PC-3 (cell line): ENCODE measurements around the gene LRRC4B. TPM values are rescaled to one million over a fixed set of nuclear protein-coding genes. Genes with fewer than 3 reads are reported as not detected.

Experiments
- ATAC-seq: fragments of 200-7000 bp; cut with Tn5 transposase; 2 replicates; pipeline ENCODE4 v1.9.1; 2020; ENCODE audit warnings: mild to moderate bottlenecking, moderate library complexity
- BruUV-seq: library from RNA; stranded (reverse); fragments of 400-500 nt; replicated peaks from 2 replicates; lab custom pipeline; 2021; lab: Mats Ljungman, UMichigan
- CTCF ChIA-PET: fragments of 300-600 bp; sonication (Branson Sonifier 250); formaldehyde crosslinking; loops from one replicate; lab custom pipeline; 2022; ENCODE audit warnings: antibody characterized with exemption; lab: Charles Lee
- POLR2A ChIA-PET: fragments of 300-600 bp; sonication (Branson Sonifier 250); formaldehyde crosslinking; loops from one replicate; lab custom pipeline; 2022; ENCODE audit warnings: antibody characterized with exemption; ENCODE audit not compliant: unreplicated experiment; lab: Charles Lee
- DNase-seq: peaks from one replicate; pipeline ENCODE4 v3.0.0-alpha.2; 2015
- H2AFZ ChIP-seq: fragments of 300-600 bp; sonication (generic); 2 replicates; pipeline ENCODE4 v1.6.0; 2016; ENCODE audit warnings: antibody characterized with exemption, low read length
- H3F3A ChIP-seq: fragments of 300-600 bp; sonication (generic); one replicate; pipeline ENCODE4 v1.6.0; 2017; ENCODE audit warnings: antibody characterized with exemption, low read length, control low read depth, mild to moderate bottlenecking; ENCODE audit not compliant: unreplicated experiment
- H3K27ac ChIP-seq: fragments of 300-600 bp; sonication (generic); 2 replicates; pipeline ENCODE4 v1.5.1; 2016; ENCODE audit warnings: mild to moderate bottlenecking, low read length
- H3K27me3 ChIP-seq: fragments of 300-600 bp; sonication (generic); 2 replicates; pipeline ENCODE4 v1.6.1; 2016; ENCODE audit warnings: low read length, mixed read lengths
- H3K36me3 ChIP-seq: fragments of 300-600 bp; sonication (generic); 2 replicates; pipeline ENCODE4 v1.6.1; 2016; ENCODE audit warnings: low read depth, mixed run types, low read length, mixed read lengths
- H3K4me1 ChIP-seq: fragments of 300-600 bp; sonication (generic); 2 replicates; pipeline ENCODE4 v1.5.1; 2016; ENCODE audit warnings: low read length; ENCODE audit not compliant: insufficient read depth
- H3K4me2 ChIP-seq: fragments of 300-600 bp; sonication (generic); 2 replicates; pipeline ENCODE4 v1.6.0; 2016; ENCODE audit warnings: low read length
- H3K4me3 ChIP-seq: fragments of 300-600 bp; sonication (generic); 2 replicates; pipeline ENCODE4 v1.5.1; 2016; ENCODE audit warnings: mild to moderate bottlenecking, low read length, mixed read lengths
- H3K79me2 ChIP-seq: fragments of 300-600 bp; sonication (generic); 2 replicates; pipeline ENCODE4 v1.6.1; 2017; ENCODE audit warnings: low read length, mixed read lengths
- H3K9ac ChIP-seq: fragments of 300-600 bp; sonication (generic); 2 replicates; pipeline ENCODE4 v1.6.0; 2016; ENCODE audit warnings: mild to moderate bottlenecking, low read length
- H3K9me2 ChIP-seq: fragments of 300-600 bp; sonication (generic); replicated peaks from 2 replicates; pipeline ENCODE4 v1.6.1; 2016; ENCODE audit warnings: mixed run types, low read length, mixed read lengths
- H3K9me3 ChIP-seq: fragments of 300-600 bp; sonication (generic); 2 replicates; pipeline ENCODE4 v1.6.1; 2016; ENCODE audit warnings: low read length, mixed read lengths
- H4K20me1 ChIP-seq: fragments of 300-600 bp; sonication (generic); 2 replicates; pipeline ENCODE4 v1.6.1; 2016; ENCODE audit warnings: low read length, mixed read lengths
- EZH2 ChIP-seq: fragments of 300-600 bp; sonication (generic); IDR thresholded peaks from one replicate; pipeline ENCODE4 v1.6.1; 2017; ENCODE audit warnings: antibody characterized with exemption, mild to moderate bottlenecking, low read length; ENCODE audit not compliant: unreplicated experiment
- EZH2phosphoT487 ChIP-seq: fragments of 300-600 bp; sonication (generic); IDR thresholded peaks from 2 replicates; pipeline ENCODE4 v1.6.1; 2018; ENCODE audit warnings: mild to moderate bottlenecking, antibody characterized with exemption, low read length, borderline replicate concordance
- intact Hi-C: fragments of 100-400 bp; cut with micrococcal nuclease; formaldehyde crosslinking; loops from 2 replicates; pipeline ENCODE4 v1.9.0; 2023
- total RNA-seq: library from RNA; depleted of rRNA; stranded (reverse); fragments of >200 nt; gene quantifications from 2 replicates; pipeline ENCODE4 v1.2.3, GENCODE V29; 2014
- TF ChIP-seq, protein P1 (sequence below): fragments of 300-600 bp; sonication (generic); conservative IDR thresholded peaks from 2 replicates; pipeline ENCODE4 v1.5.1; 2017; ENCODE audit warnings: antibody characterized with exemption, low read depth, mild to moderate bottlenecking, low read length

LRRC4B gene
- total RNA-seq, 1 experiment from 2014 or later, result 0.26 TPM

- H3K27ac ChIP-seq, result no peak overlapping the region
- H3K36me3 ChIP-seq, result peaks cover 50% of the 10 kb centered on the region
- POLR2A ChIA-PET, result no interaction called here
- no peaks in the 10 kb centered on the region for H3K27me3 ChIP-seq
- H3F3A ChIP-seq, result no peaks in the 10 kb centered on the region
- H3K9ac ChIP-seq, result no peak overlapping the region
- peaks cover 21% of the 10 kb centered on the region for H4K20me1 ChIP-seq
- TF ChIP-seq EZH2phosphoT487 (no peak), EZH2 (no peak)
- TF ChIP-seq, protein P1, sequence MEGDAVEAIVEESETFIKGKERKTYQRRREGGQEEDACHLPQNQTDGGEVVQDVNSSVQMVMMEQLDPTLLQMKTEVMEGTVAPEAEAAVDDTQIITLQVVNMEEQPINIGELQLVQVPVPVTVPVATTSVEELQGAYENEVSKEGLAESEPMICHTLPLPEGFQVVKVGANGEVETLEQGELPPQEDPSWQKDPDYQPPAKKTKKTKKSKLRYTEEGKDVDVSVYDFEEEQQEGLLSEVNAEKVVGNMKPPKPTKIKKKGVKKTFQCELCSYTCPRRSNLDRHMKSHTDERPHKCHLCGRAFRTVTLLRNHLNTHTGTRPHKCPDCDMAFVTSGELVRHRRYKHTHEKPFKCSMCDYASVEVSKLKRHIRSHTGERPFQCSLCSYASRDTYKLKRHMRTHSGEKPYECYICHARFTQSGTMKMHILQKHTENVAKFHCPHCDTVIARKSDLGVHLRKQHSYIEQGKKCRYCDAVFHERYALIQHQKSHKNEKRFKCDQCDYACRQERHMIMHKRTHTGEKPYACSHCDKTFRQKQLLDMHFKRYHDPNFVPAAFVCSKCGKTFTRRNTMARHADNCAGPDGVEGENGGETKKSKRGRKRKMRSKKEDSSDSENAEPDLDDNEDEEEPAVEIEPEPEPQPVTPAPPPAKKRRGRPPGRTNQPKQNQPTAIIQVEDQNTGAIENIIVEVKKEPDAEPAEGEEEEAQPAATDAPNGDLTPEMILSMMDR, result no peak
- intact Hi-C loops, result no loop called here
- BruUV-seq, result no TSS peak
- DNase-seq (no peak), ATAC-seq (no peak)
- no peak overlapping the region for H3K4me3 ChIP-seq
- H3K4me1 ChIP-seq, result peaks cover 8% of the 10 kb centered on the region
- no peak overlapping the region for H2AFZ ChIP-seq
- H3K4me2 ChIP-seq, result no peak overlapping the region
- CTCF ChIA-PET, result no interaction called here
- no peaks in the 10 kb centered on the region for H3K9me2 ChIP-seq
- peaks cover 31% of the 10 kb centered on the region for H3K79me2 ChIP-seq
- no peaks in the 10 kb centered on the region for H3K9me3 ChIP-seq
Measured at GRCh38 chr19:50480281-50481111, 87.7 kb downstream of the LRRC4B start.

GRCh38 chr19:50479761-50480251 is 88.4 kb downstream of the LRRC4B start:
- Histone ChIP-seq H2AFZ (no peak overlapping the region), H3K36me3 (peaks cover 44% of the 10 kb centered on the region), H3K27me3 (no peaks in the 10 kb centered on the region), H3K27ac (no peak overlapping the region), H3K9me2 (no peaks in the 10 kb centered on the region), H4K20me1 (peaks cover 21% of the 10 kb centered on the region), H3K9ac (no peak overlapping the region), H3K79me2 (peaks cover 31% of the 10 kb centered on the region), H3F3A (no peaks in the 10 kb centered on the region), H3K4me2 (no peak overlapping the region), H3K9me3 (no peaks in the 10 kb centered on the region), H3K4me1 (peaks cover 8% of the 10 kb centered on the region), H3K4me3 (no peak overlapping the region)
- DNase-seq (no peak), ATAC-seq (no peak)
- BruUV-seq, result no TSS peak
- ChIA-PET CTCF (no interaction called here), POLR2A (no interaction called here)
- no peak for TF ChIP-seq EZH2phosphoT487
- TF ChIP-seq, protein P1, result no peak
- no peak for TF ChIP-seq EZH2
- intact Hi-C loops, result no loop called here
